ENCODE measurements around the gene KCNJ5.

The KCNJ5 gene

DNA sequence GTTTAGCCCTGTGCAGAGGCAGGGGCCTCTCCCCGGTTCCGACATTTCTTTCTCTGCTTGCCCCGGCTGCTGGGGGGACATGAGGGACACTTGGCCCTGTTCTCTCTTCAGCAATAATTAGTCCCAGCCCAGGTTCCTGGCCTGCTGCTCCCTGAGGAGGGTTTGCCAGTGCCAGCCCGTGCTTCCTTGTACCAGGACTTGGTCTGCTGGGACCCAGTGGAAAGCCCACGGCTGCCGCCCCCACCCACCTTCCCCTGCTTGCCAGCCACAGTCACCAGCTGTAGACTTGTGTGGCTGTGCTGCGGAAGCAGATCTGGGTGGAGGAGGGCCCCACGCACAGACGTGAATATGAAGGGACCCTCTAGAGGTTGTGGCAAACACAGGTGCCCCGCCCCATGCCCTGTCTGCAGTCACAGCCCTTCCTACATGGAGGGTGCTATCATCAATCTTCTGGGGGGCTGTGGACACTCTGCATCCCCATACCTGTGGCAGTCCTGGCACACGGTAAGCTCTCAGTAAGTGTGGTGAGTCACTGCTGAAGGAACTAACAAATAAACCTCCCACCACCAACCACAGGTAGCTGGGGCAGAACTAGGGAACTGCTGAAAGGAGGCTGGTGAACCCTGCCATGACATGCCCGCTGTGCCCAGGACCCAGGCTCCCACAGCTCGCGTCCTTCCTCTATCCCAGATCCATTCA, 50.6 kb downstream of the KCNJ5 start:
- Histone ChIP-seq H3K36me3 (ENCODE audit: control insufficient read depth, low read length) (no peaks in the 10 kb centered on the region), H3K27ac (ENCODE audit: low read depth, low read length) (no peak overlapping the region), H3K4me2 (ENCODE audit: low read length) (no peak overlapping the region), H3K9me2 (replicated peaks; ENCODE audit: control insufficient read depth, low read length) (no peaks in the 10 kb centered on the region), H3K4me1 (ENCODE audit: control insufficient read depth, low read length) (no peaks in the 10 kb centered on the region), H3K4me3 (ENCODE audit: low read length) (no peak overlapping the region), H3K27me3 (ENCODE audit: control insufficient read depth, low read length) (no peaks in the 10 kb centered on the region; the same call in 1 of the 2 replicates), H3F3A (ENCODE audit: control insufficient read depth, insufficient read depth) (no peaks in the 10 kb centered on the region), H3K9me3 (ENCODE audit: control insufficient read depth, insufficient read depth, low read length) (no peaks in the 10 kb centered on the region), H4K20me1 (ENCODE audit: control insufficient read depth, insufficient read depth, low read depth, low read length) (no peaks in the 10 kb centered on the region), H3K79me2 (ENCODE audit: control insufficient read depth, low read length) (no peaks in the 10 kb centered on the region)
- TF ChIP-seq CTCF (IDR thresholded peaks at IDR 0.05; ENCODE audit: low read depth, low read length, poor library complexity, severe bottlenecking) (no peak), EZH2phosphoT487 (IDR thresholded peaks at IDR 0.05; ENCODE audit: borderline replicate concordance, low read length) (no peak)

DNA sequence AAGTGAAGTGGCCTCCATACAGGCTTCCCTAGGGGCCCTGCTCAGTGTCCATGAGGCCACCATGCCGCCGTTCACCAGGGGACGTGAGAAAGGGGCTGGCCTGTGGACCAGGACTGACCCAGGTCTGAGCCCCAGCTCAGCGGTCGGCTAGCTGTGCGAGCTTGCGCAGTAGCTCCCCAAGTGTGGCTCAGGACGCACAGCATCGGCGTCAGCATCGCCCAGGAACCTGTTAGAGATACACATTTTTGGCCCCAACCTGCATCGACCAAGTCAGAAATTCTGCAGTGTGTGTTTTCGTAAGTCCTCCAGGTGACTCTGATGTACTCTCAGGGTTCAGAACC, 51.1 kb downstream of the KCNJ5 start:
- TF ChIP-seq EZH2phosphoT487 (IDR thresholded peaks at IDR 0.05; ENCODE audit: borderline replicate concordance, low read length) (no peak), CTCF (IDR thresholded peaks at IDR 0.05; ENCODE audit: low read depth, low read length, poor library complexity, severe bottlenecking) (no peak)
- H3K9me2 ChIP-seq (replicated peaks; ENCODE audit: control insufficient read depth, low read length), result no peaks in the 10 kb centered on the region
- H3K4me3 ChIP-seq (ENCODE audit: low read length), result no peak overlapping the region
- H3F3A ChIP-seq (ENCODE audit: control insufficient read depth, insufficient read depth), result no peaks in the 10 kb centered on the region
- H4K20me1 ChIP-seq (ENCODE audit: control insufficient read depth, insufficient read depth, low read depth, low read length), result no peaks in the 10 kb centered on the region
- H3K9me3 ChIP-seq (ENCODE audit: control insufficient read depth, insufficient read depth, low read length), result no peaks in the 10 kb centered on the region
- no peak overlapping the region for H3K27ac ChIP-seq (ENCODE audit: low read depth, low read length)
- no peak overlapping the region for H3K4me2 ChIP-seq (ENCODE audit: low read length)
- H3K4me1 ChIP-seq (ENCODE audit: control insufficient read depth, low read length), result no peaks in the 10 kb centered on the region
- H3K79me2 ChIP-seq (ENCODE audit: control insufficient read depth, low read length), result no peaks in the 10 kb centered on the region
- no peaks in the 10 kb centered on the region for H3K36me3 ChIP-seq (ENCODE audit: control insufficient read depth, low read length)
- H3K27me3 ChIP-seq (ENCODE audit: control insufficient read depth, low read length), result no peaks in the 10 kb centered on the region; the same call in 1 of the 2 replicates

DNA sequence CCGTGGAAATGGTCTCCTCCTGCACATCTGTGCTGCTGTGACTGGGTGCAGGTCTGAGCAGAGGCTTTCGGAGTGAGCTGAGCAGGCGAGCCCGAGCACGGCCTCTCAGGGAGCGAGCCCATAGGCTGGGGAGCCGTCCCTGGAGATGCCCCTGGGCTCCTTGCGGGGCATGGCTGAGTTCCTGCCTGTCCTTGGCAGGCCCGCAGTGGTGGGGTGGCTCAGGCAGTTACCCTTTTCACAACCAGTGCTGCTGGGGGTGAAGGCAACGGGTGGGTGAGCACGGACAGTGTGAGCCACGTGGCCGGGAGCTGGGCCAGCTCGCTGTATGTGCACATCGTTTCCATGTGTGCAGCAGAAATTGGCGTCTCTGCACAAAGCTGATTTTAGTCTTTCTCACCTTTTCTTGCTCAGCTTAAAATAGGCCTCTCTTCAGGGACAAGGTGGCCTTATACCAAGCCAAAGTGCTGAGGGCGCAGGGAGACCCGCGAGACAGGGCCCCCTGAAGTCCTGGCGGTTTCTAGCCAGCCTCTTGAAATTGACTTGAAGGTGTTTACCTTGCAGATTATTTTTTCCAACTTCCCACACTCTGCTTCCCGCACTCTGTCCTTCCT, 51.8 kb downstream of the KCNJ5 start, which contains the start of gene TP53AIP1:
Gene TP53AIP1, minus strand, starts transcription at position 55 of the 611 bp plus-strand sequence. CDS start 5,053 bp downstream, outside the sequence.
- H3K4me3 ChIP-seq (ENCODE audit: low read length), result no peak within 1 kb of the TSS
- TF ChIP-seq EZH2phosphoT487 (IDR thresholded peaks at IDR 0.05; ENCODE audit: borderline replicate concordance, low read length) (no peak), CTCF (IDR thresholded peaks at IDR 0.05; ENCODE audit: low read depth, low read length, poor library complexity, severe bottlenecking) (no peak)
- no peaks in the 10 kb centered on the region for H4K20me1 ChIP-seq (ENCODE audit: control insufficient read depth, insufficient read depth, low read depth, low read length)
- H3K27ac ChIP-seq (ENCODE audit: low read depth, low read length), result no peak within 1 kb of the TSS
- H3K79me2 ChIP-seq (ENCODE audit: control insufficient read depth, low read length), result no peaks in the 10 kb centered on the region
- H3K4me2 ChIP-seq (ENCODE audit: low read length), result no peak within 1 kb of the TSS
- no peaks in the 10 kb centered on the region for H3K9me2 ChIP-seq (replicated peaks; ENCODE audit: control insufficient read depth, low read length)
- no peaks in the 10 kb centered on the region for H3F3A ChIP-seq (ENCODE audit: control insufficient read depth, insufficient read depth)
- no peaks in the 10 kb centered on the region for H3K4me1 ChIP-seq (ENCODE audit: control insufficient read depth, low read length)
- no peaks in the 10 kb centered on the region for H3K9me3 ChIP-seq (ENCODE audit: control insufficient read depth, insufficient read depth, low read length)
- no peaks in the 10 kb centered on the region for H3K36me3 ChIP-seq (ENCODE audit: control insufficient read depth, low read length)
- H3K27me3 ChIP-seq (ENCODE audit: control insufficient read depth, low read length), result no peaks in the 10 kb centered on the region; the same call in 1 of the 2 replicates

All from DOHH2 (cell line).